Articular chondrocyte of knee joint (primary cell): ENCODE results near the gene PAX8. TPM values are rescaled to one million over a fixed set of nuclear protein-coding genes. Genes with fewer than 3 reads are reported as not detected.

Experiments
- total RNA-seq: library from RNA; depleted of rRNA; stranded (reverse); fragments of >200 nt; gene quantifications from 2 replicates; pipeline ENCODE4 v1.2.3, GENCODE V29; 2012

Gene PAX8
- 0.65 and 0.86 TPM in 2 replicates for total RNA-seq

DNA sequence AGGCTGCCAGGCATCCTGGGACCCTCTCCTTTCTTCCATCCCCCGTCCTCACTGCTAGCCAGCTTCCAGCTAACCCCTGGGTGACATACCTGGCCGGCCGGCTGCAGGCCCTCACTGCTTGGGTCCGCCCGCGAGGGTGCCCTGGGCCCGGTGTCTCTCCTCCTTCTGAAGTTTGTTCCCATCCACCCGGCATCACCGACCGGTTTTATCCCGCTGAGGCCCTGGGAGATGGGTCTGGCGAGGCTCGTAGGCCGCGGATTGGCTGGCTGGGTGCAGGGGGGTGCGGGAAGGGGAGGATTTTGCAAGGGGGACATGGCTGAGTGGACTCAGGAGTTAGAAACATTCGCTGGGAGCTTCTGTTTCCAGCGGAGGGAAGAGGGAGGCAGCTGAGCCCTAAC is at the start of gene PAX8:
Gene PAX8, minus strand, starts transcription at position 180 of the 398 bp plus-strand sequence. CDS start 527 bp downstream, outside the sequence.

DNA sequence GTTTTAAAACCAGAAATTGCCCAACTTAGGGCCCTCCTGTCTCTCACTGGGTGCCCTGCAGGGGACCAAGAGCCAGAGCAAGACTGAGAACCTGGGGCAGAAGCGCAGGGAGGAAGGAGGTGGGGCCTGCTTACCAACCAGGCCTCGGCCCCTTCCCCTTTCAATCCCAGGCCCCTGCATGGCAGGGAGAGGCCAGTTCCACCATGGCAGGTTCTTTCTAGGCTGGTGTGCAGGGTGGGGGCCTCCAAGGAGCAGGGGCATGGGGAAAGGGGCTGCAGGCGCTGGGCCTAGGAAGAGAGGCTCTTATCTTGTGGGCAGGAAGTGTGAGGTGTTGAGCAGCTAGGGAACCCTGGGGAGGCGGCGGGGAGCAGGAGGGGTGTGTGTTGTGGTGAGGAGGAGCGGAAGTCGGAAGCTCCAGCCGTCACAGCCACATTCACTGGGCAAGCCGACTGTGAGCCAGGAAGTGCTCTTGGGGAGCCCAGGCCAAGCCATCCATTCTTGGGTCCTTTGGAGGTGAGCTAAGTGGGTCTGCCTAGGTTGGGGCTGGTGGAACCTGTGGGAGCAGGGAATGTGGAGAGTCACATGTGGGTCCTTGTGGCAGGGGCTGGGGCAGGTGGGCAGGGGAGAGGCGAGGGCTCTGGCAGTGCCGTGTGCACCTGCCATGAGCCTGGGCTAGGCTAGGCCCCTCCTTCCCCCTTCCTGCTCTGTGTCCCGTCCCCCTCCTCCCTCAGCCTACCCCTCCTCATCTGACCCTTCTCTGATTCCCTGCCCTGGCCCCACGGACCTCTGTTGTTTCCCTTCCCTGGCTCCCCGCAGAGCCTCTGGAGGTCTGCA is 105.0 kb downstream of the PAX8 start, which contains the start of gene PSD4:
Gene PSD4, plus strand, starts transcription at position 430 of the 834 bp plus-strand sequence. CDS start 8,486 bp downstream, outside the sequence.

Other genes starting within 250 kb of the PAX8 start
- not detected in 2 replicates for gene IL36B, start 226.1 kb downstream of the PAX8 start, total RNA-seq
- gene IL36RN, start 219.7 kb downstream of the PAX8 start, total RNA-seq = not detected in 2 replicates
- gene IL1F10, start 211.0 kb downstream of the PAX8 start, total RNA-seq = not detected in 2 replicates
- gene IL1RN, start 151.3 kb downstream of the PAX8 start, total RNA-seq = not detected in 2 replicates
- gene PSD4, start 105.0 kb downstream of the PAX8 start, total RNA-seq = 4.2 and 5.1 TPM in 2 replicates
- gene ZNG1B, start 158.8 kb upstream of the PAX8 start, total RNA-seq = 29.1 and 35.7 TPM in 2 replicates
- 0.11 and 0.26 TPM in 2 replicates for gene FOXD4L1, start 219.7 kb upstream of the PAX8 start, total RNA-seq